RWPE1 (cell line): ENCODE measurements around the gene TMPRSS6.

Experiments
- CTCF ChIA-PET: fragments of 350-600 bp; sonication (Branson Sonifier 250); formaldehyde crosslinking; extraction: SDS; loops from one replicate; lab custom pipeline; 2021; lab: Yijun Ruan, JAX
- POLR2A ChIA-PET: fragments of 400-600 bp; formaldehyde crosslinking; extraction: SDS; loops from one replicate; lab custom pipeline; 2020; ENCODE audit warnings: antibody characterized with exemption; ENCODE audit not compliant: low non-redundant PET; lab: Yijun Ruan, JAX
- DNase-seq: peaks from one replicate; pipeline ENCODE4 v3.0.0; 2012; ENCODE audit warnings: low spot score
- H3K27ac ChIP-seq: fragments of 450-650 bp; 2 replicates; pipeline ENCODE4 v1.5.1; 2017
- CTCF ChIP-seq: fragments of 450-650 bp; conservative IDR thresholded peaks from 2 replicates; pipeline ENCODE4 v1.5.1; 2017; ENCODE audit warnings: low read depth, mild to moderate bottlenecking

Gene TMPRSS6

DNA sequence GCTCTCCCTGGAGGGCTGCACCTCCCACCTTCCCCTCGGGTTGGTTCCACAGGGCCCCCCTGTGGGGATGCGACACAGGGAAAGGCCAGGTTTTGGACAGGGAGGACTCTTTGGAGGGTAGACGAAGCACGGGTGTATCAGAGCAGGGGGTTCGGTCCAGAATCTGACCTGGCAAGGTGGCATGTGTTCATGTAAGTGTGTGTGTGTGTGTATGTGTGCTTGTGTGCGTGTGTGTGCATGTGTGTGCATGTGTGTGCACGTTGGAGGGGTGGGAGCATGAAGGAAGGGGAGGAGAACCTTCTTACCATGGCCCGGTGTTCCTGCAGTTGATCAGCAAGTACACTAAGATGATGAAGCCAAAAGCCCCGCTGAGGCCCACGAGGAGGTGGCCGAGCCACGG lies 25.5 kb upstream of the TMPRSS6 start:
- DNase-seq = no peak
- TF ChIP-seq CTCF = no peak
- ChIA-PET POLR2A (no interaction called here), CTCF (no interaction called here)
- no peak overlapping the region for H3K27ac ChIP-seq

GRCh38 chr22:37133304-37134018 lies 23.9 kb upstream of the TMPRSS6 start:
- POLR2A ChIA-PET = interaction anchor here (0.5 kb wide), 1 partner anchor 157 kb away, joined by 3 read pairs; no protein-coding TSS in a partner anchor
- no peak for TF ChIP-seq CTCF
- CTCF ChIA-PET = no interaction called here
- no peak for DNase-seq
- no peak overlapping the region for H3K27ac ChIP-seq

GRCh38 chr22:37132773-37133172 lies 23.3 kb upstream of the TMPRSS6 start:
- ChIA-PET POLR2A (no interaction called here), CTCF (no interaction called here)
- no peak for TF ChIP-seq CTCF
- no peak for DNase-seq
- no peak overlapping the region for H3K27ac ChIP-seq

- ChIA-PET CTCF (no interaction called here), POLR2A (no interaction called here)
- H3K27ac ChIP-seq = no peak overlapping the region
- no peak for TF ChIP-seq CTCF
- no peak for DNase-seq
Observed at GRCh38 chr22:37129866-37130441, 20.4 kb upstream of the TMPRSS6 start.

DNA sequence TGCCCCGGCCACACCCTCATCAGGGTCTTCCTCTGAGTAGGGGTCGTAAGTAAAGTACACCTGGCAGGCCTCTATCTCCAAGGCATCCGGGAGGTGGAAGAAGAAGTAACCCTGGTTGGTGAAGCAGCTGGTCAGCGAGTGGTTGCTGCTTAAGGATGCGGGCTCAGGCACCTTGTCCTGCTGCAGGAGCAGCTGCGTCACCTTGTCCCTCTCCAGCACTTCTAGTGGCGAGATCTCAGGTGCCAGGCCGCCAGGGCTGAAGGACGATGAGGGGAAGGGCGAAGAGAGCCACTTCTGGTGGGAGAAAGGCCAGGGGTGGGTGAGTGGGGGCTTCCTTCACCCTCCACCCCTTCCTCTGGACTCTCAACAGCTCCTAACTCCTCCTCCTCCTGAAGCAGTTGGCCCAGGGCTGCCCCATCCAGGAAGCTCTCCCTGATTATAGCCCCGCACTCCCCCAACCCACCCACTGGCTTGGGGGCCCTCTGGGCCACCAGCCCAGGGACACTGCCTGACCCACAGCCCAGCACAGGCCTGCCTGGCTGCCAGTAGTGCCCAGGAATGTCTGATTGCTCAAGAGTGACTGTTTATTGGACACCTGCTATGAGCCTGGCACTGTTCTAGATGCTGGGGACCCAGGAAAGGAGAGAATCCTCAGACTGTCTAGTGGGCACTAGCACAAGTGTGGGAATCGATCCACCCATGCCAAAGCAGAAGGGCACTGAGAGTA lies 19.2 kb upstream of the TMPRSS6 start:
- H3K27ac ChIP-seq = no peak overlapping the region
- POLR2A ChIA-PET = no interaction called here

More for the DNA sequence above, 19.2 kb upstream of the TMPRSS6 start:
- CTCF ChIA-PET = no interaction called here
- TF ChIP-seq CTCF = no peak
- DNase-seq = no peak
